ACHN (cell line): ENCODE data around the gene ABCD4.
A peak's percentile ranks its signal among the peaks of the same experiment; 100 is the strongest.

Experiments
- DNase-seq: peaks from one replicate; pipeline ENCODE4 v3.0.0-alpha.2; 2015
- in situ Hi-C: cut with HindIII; loops from 2 replicates; pipeline ENCODE4 v1.10.0; 2017; ENCODE audit warnings: low sequenced_read_pairs, low pct_ligation_motif_present, low pct_unique_long_range_greater_than_20kb

ABCD4 gene

GRCh38 chr14:74265301-74265965, 37.3 kb downstream of the ABCD4 start:
- in situ Hi-C loops, result no loop called here
- no peak for DNase-seq

DNA sequence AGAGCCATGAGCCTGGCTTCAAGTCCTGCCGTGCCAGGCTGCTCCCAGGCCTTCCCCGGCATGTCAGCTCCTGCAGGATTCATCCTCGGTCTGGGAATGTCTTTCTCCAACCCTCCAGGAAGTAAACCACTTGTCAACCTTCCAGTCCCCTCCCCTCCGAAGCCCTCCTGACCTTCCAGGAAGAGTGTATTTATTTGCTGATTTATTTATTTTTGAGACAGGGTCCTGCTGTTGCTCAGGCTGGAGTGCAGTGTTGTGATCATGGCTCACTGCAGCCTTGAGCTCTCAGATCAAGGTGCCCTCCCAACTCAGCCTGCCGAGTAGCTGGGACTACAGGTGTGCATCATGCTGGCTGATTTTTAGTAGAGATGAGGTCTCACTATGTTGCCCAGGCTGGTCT, 38.8 kb downstream of the ABCD4 start:
- in situ Hi-C loops, result no loop called here
- DNase-seq, result no peak

GRCh38 chr14:74263181-74263580, 39.6 kb downstream of the ABCD4 start:
- no peak for DNase-seq
- in situ Hi-C loops, result no loop called here

- DNase-seq, result no peak
Measured at GRCh38 chr14:74262076-74262475, 40.7 kb downstream of the ABCD4 start.

GRCh38 chr14:74261288-74261687, 41.4 kb downstream of the ABCD4 start:
- in situ Hi-C loops, result no loop called here
- no peak for DNase-seq

More at GRCh38 chr14:74262076-74262475, 40.7 kb downstream of the ABCD4 start:
- in situ Hi-C loops, result no loop called here

GRCh38 chr14:74260525-74261233, 42.1 kb downstream of the ABCD4 start:
- DNase-seq, result no peak
- in situ Hi-C loops, result no loop called here

DNA sequence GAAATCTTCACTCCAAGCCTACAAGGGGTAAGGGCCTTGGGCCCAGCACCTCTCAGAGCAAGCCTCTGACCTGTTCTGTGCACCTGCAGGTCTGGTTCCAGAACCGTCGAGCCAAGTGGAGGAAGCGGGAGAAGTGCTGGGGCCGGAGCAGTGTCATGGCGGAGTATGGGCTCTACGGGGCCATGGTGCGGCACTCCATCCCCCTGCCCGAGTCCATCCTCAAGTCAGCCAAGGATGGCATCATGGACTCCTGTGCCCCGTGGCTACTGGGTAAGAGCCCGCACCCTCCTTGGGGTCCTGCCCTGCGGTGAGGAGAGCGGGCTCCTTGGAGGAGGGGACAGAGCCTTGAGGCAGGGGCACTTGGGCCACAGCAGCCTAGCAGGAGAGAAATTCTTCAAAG, 43.2 kb downstream of the ABCD4 start:
- in situ Hi-C loops, result no loop called here
- DNase-seq, result no peak

GRCh38 chr14:74258764-74259035, 44.0 kb downstream of the ABCD4 start:
- in situ Hi-C loops, result no loop called here
- DNase-seq, result no peak

GRCh38 chr14:74257941-74258763, 44.6 kb downstream of the ABCD4 start:
- no peak for DNase-seq
- in situ Hi-C loops, result no loop called here

- in situ Hi-C loops, result no loop called here
- DNase-seq, result peak; percentile 37
Measured at GRCh38 chr14:74257078-74257940, 45.4 kb downstream of the ABCD4 start.

GRCh38 chr14:74255281-74255680, 47.5 kb downstream of the ABCD4 start:
- in situ Hi-C loops, result no loop called here
- DNase-seq, result no peak

- DNase-seq, result no peak
- in situ Hi-C loops, result no loop called here
Measured at GRCh38 chr14:74249433-74250375, 53.0 kb downstream of the ABCD4 start.

DNA sequence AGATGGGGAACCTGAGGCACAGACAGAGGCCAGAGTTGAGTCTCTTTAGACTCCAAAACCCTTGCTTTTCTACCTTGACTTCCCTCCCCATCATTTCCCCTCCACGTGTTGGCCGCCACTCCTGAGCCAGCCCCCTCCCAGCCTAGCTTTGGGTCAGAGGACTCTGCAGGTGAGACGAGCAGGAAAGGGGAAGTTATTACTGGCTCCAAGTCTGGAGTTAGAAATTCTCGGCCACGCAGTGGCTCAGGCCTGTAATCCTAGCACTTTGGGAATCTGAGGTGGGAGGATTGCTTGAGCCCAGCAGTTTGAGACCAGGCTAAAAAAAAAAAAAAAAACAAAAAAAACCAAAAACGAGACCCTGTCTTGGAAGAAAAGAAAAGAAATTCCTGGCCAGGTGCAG, 54.7 kb downstream of the ABCD4 start:
- in situ Hi-C loops, result no loop called here

DNA sequence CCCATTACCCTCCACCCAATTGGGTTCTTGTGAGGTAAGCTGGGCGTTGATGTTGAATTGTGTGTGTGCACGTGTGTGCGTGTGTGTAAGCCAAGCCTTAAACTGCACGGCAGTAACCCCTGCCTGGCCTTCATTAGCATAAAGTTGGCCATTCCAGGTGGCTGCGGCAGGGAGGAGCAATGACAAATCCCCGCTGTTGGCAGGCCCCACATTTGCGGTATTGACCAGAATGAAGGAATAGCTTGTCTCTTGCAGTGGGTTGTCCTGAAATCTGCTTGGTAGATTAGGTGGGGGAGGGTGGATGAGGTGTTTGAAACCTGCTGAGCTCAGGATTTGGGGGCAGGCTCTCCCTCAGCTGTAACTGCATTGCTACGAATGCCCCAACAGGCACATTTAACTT, 56.2 kb downstream of the ABCD4 start:
- in situ Hi-C loops, result no loop called here
- no peak for DNase-seq

More for the DNA sequence above, 54.7 kb downstream of the ABCD4 start:
- DNase-seq, result no peak

- DNase-seq, result no peak
- in situ Hi-C loops, result no loop called here
Measured at GRCh38 chr14:74245292-74245691, 57.4 kb downstream of the ABCD4 start.

- in situ Hi-C loops, result no loop called here
- no peak for DNase-seq
Measured at GRCh38 chr14:74244115-74244514, 58.6 kb downstream of the ABCD4 start.

GRCh38 chr14:74243051-74243450, 59.7 kb downstream of the ABCD4 start:
- in situ Hi-C loops, result no loop called here
- DNase-seq, result no peak

DNA sequence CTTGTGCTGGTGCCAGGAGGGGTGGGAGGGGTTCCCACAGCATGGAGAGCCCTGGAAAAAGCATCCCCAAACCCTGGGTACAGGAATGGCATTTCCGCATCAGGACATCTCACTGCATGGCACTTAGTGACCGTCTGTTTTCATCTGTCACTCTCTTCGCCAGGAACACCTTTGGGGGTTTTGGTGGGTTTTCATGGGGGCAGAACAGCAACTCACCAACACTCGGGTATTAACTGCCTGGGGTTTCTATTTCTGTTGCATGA, 60.0 kb downstream of the ABCD4 start:
- no peak for DNase-seq
- in situ Hi-C loops, result no loop called here
